ENCODE results near the gene MAST4. TPM values are rescaled to one million over a fixed set of nuclear protein-coding genes. Genes with fewer than 3 reads are reported as not detected.
A peak's percentile ranks its signal among the peaks of the same experiment; 100 is the strongest.

MAST4 gene
- total RNA-seq, 1 donor from 2014 or later, result 0.99 TPM

DNA sequence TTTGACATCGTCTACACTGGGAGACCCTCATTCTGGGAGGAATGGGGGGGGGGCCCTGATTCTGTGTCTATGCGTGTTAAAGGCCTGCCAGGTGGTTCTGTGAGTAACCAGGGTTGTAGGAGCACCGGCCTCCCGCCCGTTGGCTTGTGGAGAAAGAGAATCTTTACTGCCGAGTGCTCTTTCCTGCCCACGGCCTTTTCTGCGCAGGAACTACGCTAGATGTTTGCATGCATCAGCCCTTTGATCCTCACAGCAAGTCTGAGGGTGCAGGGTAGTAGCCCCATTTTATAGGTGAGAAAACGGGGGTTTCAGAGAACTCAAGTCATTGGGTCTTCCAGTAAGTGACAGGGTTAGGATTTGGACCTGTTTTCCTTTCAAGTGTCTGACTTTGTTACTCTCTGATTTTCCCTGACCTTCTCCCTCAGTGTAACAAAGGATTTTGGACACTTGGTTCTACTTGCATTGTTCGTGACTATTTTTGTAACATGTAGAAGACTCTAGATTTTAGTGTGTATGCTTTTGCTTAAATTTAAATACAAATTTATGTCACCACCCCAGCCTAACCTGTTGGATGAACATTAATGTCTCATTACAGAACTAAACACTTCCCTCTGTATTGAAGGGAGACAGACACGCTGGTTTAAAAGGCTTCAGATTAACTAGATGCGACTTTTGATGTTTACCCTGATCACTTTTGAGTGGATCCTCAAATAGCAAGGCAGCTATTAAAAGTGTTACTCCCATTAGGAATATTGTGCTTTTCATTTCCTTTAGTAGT lies 22.0 kb downstream of the MAST4 start:
- Histone ChIP-seq H2AFZ (replicated peaks) (no peak overlapping the region), H3K4me2 (no peak overlapping the region), H3F3A (ENCODE audit: low read depth) (no peaks in the 10 kb centered on the region), H3K36me3 (no peaks in the 10 kb centered on the region), H3K27me3 (no peaks in the 10 kb centered on the region), H3K9ac (no peak overlapping the region), H3K9me3 (ENCODE audit: low read depth) (no peaks in the 10 kb centered on the region), H4K20me1 (ENCODE audit: low read depth) (no peaks in the 10 kb centered on the region), H3K27ac (no peak overlapping the region), H3K79me2 (ENCODE audit: low read depth) (no peaks in the 10 kb centered on the region), H3K4me1 (peaks cover 26% of the 10 kb centered on the region), H3K4me3 (no peak overlapping the region)
- H3K27ac Mint-ChIP-seq, result no peak overlapping the region
- no peak for TF ChIP-seq EZH2 (IDR thresholded peaks at IDR 0.05)
- TF ChIP-seq, protein P1, sequence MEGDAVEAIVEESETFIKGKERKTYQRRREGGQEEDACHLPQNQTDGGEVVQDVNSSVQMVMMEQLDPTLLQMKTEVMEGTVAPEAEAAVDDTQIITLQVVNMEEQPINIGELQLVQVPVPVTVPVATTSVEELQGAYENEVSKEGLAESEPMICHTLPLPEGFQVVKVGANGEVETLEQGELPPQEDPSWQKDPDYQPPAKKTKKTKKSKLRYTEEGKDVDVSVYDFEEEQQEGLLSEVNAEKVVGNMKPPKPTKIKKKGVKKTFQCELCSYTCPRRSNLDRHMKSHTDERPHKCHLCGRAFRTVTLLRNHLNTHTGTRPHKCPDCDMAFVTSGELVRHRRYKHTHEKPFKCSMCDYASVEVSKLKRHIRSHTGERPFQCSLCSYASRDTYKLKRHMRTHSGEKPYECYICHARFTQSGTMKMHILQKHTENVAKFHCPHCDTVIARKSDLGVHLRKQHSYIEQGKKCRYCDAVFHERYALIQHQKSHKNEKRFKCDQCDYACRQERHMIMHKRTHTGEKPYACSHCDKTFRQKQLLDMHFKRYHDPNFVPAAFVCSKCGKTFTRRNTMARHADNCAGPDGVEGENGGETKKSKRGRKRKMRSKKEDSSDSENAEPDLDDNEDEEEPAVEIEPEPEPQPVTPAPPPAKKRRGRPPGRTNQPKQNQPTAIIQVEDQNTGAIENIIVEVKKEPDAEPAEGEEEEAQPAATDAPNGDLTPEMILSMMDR (IDR thresholded peaks at IDR 0.05), result no peak
- DNase-seq (ENCODE audit: low spot score), result no peak
- H3K36me3 Mint-ChIP-seq, result no peaks in the 10 kb centered on the region
- no peaks in the 10 kb centered on the region for H3K27me3 Mint-ChIP-seq (ENCODE audit: insufficient read depth, low read depth)
- peaks cover 8% of the 10 kb centered on the region for H3K9me3 Mint-ChIP-seq
- no peak overlapping the region for H3K4me3 Mint-ChIP-seq
- H3K4me1 Mint-ChIP-seq, result peaks cover 11% of the 10 kb centered on the region

DNA sequence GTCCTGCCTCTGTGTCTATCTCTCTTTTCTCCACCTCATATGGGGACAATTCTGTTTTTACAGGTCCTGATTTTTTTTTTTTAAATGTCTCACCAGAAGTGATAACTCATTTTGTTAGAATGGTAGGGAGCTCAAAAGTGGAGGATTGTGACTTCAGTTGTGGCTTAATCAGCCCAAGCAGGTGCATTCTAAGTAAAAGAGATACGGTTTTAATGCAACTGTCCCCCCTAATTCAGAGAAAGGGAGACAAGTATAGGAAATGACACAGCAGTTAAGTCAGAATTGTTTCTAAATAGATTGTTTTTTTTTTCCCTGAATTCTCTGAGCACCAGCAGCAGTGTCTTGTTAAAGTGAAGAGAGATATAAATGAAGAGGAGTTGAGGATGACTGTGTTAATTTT lies 24.5 kb downstream of the MAST4 start:
- Histone ChIP-seq H3K36me3 (no peaks in the 10 kb centered on the region), H3K27me3 (no peaks in the 10 kb centered on the region), H3K27ac (no peak overlapping the region), H3K9me3 (ENCODE audit: low read depth) (no peaks in the 10 kb centered on the region), H2AFZ (replicated peaks) (no peak overlapping the region), H3K9ac (no peak overlapping the region), H3F3A (ENCODE audit: low read depth) (no peaks in the 10 kb centered on the region), H3K4me3 (no peak overlapping the region), H3K79me2 (ENCODE audit: low read depth) (no peaks in the 10 kb centered on the region), H3K4me1 (peaks cover 24% of the 10 kb centered on the region), H3K4me2 (peak overlapping the region; percentile 42), H4K20me1 (ENCODE audit: low read depth) (no peaks in the 10 kb centered on the region)
- H3K9me3 Mint-ChIP-seq, result peaks cover 12% of the 10 kb centered on the region
- TF ChIP-seq, protein P1 (IDR thresholded peaks at IDR 0.05), result no peak
- peaks cover 3% of the 10 kb centered on the region for H3K27me3 Mint-ChIP-seq (ENCODE audit: insufficient read depth, low read depth)
- no peak overlapping the region for H3K4me3 Mint-ChIP-seq
- peaks cover 11% of the 10 kb centered on the region for H3K4me1 Mint-ChIP-seq
- H3K36me3 Mint-ChIP-seq, result no peaks in the 10 kb centered on the region
- no peak overlapping the region for H3K27ac Mint-ChIP-seq
- DNase-seq (ENCODE audit: low spot score), result no peak

DNA sequence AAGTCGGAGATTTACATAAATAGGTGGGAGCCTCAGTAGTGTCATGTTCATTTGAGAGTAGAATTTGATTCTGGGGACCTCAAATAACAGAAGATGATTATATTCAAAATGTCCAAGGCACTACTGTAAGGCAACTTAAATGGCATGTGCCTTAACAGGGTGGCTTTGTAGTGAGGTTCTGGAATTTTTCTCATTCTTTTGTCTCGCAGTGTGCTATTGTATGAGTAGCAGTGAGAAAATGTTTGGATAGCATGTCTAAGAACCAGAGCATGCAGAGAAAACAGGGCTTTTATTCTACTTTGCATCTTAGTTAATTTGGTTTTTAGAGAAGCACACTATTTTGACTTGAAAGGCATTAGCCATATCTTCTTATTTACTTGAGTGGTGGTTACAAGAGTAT lies 25.0 kb downstream of the MAST4 start:
- H3K27me3 Mint-ChIP-seq (ENCODE audit: insufficient read depth, low read depth), result peaks cover 3% of the 10 kb centered on the region
- no peaks in the 10 kb centered on the region for H3K79me2 ChIP-seq (ENCODE audit: low read depth)
- no peaks in the 10 kb centered on the region for H4K20me1 ChIP-seq (ENCODE audit: low read depth)
- no peak overlapping the region for H3K9ac ChIP-seq
- TF ChIP-seq, protein P1 (IDR thresholded peaks at IDR 0.05), result no peak
- TF ChIP-seq EZH2phosphoT487 (IDR thresholded peaks at IDR 0.05) (no peak), EZH2 (IDR thresholded peaks at IDR 0.05) (no peak)
- peaks cover 12% of the 10 kb centered on the region for H3K9me3 Mint-ChIP-seq
- H3K4me3 Mint-ChIP-seq, result no peak overlapping the region
- no peak overlapping the region for H3K27ac Mint-ChIP-seq
- H3K27ac ChIP-seq, result no peak overlapping the region
- H3K4me1 ChIP-seq, result peaks cover 24% of the 10 kb centered on the region
- peak overlapping the region; percentile 42 for H3K4me2 ChIP-seq
- no peak overlapping the region for H3K4me3 ChIP-seq
- H3K36me3 Mint-ChIP-seq, result no peaks in the 10 kb centered on the region
- no peaks in the 10 kb centered on the region for H3F3A ChIP-seq (ENCODE audit: low read depth)
- no peaks in the 10 kb centered on the region for H3K9me3 ChIP-seq (ENCODE audit: low read depth)
- no peaks in the 10 kb centered on the region for H3K27me3 ChIP-seq
- DNase-seq (ENCODE audit: low spot score), result peak; percentile 41
- peaks cover 11% of the 10 kb centered on the region for H3K4me1 Mint-ChIP-seq
- no peak overlapping the region for H2AFZ ChIP-seq (replicated peaks)
- no peaks in the 10 kb centered on the region for H3K36me3 ChIP-seq

Data from neural progenitor cell (in vitro differentiated cells).